ENCODE data around the gene PCDHGB5.

PCDHGB5 gene

DNA sequence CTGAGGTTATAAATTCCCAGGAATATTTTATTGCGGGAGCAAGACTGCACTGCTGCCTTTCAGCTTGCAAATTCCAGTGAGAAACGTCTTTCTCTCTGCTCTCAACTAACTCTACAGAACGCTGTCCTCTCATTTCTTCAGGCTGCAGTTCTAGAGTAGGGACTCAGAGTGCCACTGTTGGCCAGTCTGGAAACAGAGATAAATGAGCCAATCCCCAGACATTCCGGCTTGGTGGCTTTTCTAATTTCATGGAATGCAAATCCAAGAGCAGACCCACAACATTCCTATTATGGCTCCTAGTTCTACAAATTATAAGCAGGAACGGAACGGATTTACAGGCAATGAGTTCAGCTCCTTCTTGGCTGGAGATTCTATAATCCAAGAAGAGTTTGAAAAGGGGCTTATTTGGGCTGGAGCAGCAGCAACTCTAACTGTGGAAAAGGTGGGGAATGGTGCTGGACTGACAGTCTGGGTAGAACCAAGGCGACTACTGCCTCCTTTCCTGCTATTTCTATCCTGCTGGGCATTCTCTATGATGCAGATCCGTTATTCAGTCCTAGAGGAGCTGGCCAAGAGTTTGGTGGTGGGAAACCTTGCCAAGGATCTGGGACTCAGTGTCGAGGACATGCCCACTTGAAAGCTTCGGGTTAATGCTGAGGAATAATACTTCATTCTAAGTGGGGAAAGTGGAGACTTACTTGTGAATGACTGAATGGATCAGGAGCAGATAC, 41.8 kb downstream of the PCDHGB5 start:
- in situ Hi-C loops (cut with MboI; ENCODE audit: low sequenced_read_pairs): no loop called here

DNA sequence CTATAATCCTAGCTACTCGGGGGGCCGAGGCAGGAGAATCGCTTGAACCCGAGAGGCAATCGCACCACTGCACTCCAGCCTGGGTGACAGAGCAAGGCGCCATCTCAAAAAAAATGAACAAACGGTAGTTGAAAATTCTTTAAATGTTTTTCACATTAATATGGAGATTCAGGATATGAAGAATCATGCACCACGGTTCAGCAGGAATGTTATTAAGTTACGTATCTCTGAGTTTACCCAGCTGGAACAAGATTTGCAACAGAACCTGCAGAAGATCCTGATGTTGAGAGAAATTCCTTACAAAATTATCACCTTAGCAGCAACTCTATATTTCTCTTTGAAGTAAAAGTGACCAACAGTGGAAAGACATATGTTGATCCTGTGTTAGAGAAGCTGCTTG, 42.6 kb downstream of the PCDHGB5 start:
- in situ Hi-C loops (cut with MboI; ENCODE audit: low sequenced_read_pairs): no loop called here

DNA sequence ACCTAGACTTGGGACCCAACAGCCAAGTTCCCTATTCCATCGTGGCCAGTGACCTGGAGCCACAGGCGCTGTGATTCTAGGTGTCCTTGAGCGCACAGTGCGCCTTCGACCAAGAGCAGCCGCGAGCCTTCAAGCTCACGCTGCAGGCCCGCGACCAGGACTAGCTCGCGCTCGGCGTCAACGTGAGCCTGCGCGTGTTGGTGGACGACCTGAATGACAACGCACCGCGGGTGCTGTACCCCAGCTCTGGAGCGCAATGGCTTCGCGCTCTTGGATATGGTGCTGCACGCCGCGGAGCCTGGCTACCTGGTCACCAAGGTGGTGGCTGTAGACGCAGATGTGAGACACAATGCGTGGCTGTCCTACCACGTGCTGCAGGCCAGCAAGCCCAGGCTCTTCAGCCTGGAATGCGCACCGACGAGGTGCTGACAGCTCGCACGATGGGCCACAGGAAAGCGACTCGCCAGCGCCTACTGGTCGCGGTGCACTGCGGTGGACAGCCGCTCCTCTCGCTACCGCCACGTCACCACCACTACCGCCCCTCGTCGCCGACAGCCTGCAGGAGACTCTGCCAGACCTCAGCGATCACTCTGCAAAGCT, 43.9 kb downstream of the PCDHGB5 start:
- in situ Hi-C loops (cut with MboI; ENCODE audit: low sequenced_read_pairs): no loop called here
